ENCODE results near the gene PKP3. TPM values are rescaled to one million over a fixed set of nuclear protein-coding genes. Genes with fewer than 3 reads are reported as not detected.

The PKP3 gene
- total RNA-seq, 4 donors from 2014 or later = 0.33 to 2.8 (median 1.3) TPM

DNA sequence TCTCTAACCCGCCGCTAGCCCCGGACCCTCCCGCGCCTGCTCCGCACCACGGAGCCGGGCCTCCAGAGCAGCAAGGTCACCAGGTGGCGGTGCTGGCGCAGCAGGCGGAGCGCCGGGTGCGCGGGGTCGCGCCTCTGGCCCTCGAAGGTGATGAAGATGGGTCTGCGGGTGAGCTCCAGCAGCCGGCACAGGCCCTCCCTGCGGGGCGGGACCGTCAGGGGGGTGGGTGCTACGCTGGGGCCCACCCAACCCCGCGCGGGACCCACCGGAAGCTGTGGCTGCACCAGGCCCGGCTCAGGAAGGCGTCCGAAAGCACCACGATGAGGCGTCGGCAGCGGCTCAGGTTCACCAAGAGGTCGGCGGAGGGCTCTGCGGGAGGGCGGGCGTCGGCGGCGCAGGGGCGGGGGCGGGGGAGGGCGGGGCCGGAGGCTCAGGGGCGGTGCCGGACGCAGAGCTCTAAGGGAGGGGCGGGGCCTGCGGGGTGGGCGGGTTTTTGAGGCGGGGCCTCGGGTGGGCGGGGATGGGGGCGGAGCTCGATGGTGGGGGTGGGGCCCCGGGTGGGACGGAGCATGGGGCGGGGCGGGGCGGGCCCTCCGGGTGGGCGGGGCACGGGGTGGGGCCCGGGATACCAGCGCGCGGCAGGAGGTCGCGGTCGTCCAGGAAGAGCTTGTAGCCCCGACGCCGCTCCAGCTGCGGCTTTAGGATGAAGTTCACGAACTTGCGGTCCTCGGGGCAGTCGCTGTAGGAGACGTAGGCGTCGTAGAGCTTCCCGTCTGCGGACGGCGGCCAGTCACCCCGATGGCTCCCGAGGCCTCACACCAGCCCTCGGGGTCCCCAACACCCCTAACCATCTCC lies 13.0 kb downstream of the PKP3 start:
- TF ChIP-seq, protein P1, sequence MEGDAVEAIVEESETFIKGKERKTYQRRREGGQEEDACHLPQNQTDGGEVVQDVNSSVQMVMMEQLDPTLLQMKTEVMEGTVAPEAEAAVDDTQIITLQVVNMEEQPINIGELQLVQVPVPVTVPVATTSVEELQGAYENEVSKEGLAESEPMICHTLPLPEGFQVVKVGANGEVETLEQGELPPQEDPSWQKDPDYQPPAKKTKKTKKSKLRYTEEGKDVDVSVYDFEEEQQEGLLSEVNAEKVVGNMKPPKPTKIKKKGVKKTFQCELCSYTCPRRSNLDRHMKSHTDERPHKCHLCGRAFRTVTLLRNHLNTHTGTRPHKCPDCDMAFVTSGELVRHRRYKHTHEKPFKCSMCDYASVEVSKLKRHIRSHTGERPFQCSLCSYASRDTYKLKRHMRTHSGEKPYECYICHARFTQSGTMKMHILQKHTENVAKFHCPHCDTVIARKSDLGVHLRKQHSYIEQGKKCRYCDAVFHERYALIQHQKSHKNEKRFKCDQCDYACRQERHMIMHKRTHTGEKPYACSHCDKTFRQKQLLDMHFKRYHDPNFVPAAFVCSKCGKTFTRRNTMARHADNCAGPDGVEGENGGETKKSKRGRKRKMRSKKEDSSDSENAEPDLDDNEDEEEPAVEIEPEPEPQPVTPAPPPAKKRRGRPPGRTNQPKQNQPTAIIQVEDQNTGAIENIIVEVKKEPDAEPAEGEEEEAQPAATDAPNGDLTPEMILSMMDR (IDR thresholded peaks at IDR 0.05; ENCODE audit: low read depth) = no peak

DNA sequence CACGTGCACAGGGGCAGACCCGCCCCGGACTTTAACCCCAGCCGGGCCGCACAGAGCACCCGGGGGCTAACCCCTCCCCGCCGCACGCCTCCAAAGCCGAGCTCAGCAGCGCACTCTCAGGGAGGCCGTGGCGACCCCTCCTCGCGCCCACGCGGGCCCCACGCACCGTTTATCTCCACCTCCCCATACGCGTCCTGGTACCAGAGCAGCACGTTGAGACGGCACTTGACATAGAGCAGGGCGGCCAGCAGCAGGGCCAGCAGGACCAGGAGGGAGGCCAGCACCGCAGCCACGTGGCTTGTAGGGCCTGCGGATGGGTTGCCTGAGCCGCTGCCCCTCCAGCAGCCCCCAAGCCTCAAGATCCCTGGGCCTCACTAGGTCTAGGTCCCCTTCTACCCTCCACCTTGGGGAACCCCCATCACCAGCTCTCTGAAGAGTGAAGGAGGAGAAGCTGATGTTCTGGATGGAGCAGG lies 13.7 kb downstream of the PKP3 start:
- TF ChIP-seq, protein P1 (IDR thresholded peaks at IDR 0.05; ENCODE audit: low read depth) = no peak

DNA sequence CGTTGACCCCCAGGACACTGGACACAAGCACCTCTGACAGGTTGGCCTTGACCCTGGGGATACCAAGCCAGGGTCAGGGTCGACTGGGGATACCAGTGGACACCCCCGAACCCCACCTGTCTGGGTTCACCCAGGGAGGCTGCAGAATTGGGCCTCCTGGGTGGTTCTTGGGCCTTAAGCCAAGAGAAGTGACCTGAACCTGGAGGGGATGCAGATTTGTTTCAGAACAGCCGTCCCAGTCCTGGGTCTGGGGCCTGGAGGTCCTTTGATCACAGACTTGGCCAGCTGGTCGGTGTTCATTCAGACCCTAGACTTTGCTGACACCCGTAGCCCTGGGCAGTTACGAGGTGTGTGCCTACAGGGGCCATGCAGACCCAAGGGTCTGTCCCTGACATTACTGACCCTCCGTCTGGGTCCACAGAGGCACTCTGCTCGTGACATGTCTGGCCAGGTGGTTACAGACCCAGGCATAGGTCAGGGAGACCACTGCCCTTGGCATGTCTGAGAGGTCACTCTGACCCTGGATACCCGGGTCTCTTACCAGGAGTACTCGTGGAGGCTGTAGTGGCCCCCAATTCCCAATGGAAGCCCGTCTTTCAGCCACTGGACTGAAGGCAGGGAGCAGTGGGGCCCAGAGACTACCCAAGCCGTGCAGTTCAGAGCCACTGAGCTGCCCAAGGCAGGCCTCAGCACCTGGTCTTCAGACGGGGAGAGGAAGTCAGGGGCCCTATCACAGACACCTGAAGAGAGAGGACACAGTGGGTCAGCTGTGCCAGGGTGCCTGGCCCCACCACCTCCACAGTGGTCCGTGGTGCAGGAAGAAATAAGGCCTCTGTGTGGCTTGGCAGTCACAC lies 14.4 kb downstream of the PKP3 start:
- TF ChIP-seq, protein P1 (IDR thresholded peaks at IDR 0.05; ENCODE audit: low read depth) = no peak

DNA sequence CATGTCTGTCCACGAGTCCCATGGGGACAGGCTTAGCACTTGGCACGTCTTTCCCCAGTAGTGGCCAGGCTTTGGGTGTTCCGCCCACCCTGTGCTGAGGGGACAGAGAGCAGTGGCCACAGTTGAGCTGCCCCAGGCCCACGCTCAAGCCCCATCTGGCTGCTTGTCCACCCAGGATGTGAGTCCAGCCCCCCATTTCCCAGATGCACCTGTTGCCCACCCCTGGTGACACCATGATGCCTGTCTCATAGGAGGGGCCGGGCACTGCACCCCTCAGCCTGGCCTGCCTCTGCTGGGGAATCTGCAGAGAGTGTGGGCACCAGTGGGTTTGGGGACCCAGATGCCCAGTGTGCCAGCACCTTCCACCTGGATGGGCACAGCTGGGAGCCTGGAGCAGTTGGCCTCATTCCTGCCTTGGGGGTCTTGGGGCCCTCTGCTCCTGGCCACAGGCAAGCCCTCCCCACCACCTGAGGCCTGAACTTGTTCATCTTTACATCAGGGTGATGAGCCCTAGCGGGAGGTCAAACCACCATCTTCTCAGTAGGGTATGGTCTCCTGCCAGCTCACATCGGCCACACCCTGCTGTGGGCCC lies 15.1 kb downstream of the PKP3 start:
- TF ChIP-seq, protein P1 (IDR thresholded peaks at IDR 0.05; ENCODE audit: low read depth) = no peak

DNA sequence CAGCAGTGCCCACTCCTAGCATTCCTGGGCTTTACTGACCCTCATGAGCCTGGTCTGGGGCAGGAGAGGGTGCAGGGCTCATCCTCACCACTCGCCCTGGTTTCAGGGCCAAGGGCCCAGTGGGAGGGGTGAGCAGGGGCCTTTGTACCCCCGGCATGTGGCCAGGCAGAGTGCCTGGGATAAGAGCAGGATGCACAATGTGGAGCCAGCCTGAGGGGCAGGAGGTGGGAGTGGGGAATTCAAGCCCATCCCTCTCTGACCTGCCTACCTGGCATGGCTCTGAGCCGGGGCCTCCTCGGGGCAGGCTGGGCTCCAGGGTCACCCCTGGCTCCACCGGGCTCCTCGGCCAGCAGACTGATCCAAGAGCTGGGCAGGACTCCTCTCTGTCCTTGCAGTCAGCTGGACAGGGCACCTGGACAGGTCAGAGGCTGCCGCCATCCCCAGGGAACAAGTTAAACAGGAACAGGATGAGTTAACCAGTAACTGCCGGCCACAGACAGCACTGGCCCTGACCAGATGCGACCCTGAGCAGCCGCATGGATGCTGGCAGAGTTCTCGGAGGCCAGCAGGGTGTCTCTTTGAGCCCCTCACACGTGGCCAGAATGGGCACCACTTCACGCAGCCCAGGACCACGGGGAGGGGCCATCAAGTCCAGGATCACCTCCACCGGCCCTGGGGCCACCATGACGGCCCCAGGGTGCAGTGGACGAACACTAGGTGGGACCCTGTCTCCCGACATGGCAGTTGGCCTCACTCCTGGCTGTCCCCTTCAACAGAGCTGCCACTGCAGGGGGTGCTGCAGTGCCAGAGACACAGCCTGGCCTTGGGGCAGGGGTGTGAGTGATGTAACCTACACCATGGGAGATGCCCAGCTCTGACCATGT lies 15.8 kb downstream of the PKP3 start:
- TF ChIP-seq, protein P1 (IDR thresholded peaks at IDR 0.05; ENCODE audit: low read depth) = no peak

DNA sequence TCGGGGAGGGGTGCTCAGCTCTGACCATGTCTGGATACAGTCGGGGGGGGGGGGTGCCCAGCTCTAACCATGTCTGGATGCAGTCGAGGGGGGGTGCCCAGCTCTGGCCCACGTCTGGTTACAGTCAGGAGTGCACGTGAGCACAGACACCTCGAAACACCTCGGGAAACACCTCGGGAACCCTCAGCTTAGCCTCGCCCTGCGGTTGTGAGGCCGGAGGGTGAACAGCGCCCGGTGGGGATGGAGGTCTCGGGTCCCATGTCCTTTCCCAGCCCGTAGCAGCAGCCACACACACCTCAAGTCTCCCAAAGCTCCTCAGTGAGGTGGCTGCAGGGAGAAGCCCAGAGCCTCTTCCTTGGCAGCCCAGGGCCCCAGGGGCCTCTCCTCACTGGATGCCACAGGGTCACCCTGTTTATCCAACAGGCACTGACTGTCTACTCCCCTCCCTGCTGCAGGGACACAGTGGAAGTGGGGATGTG lies 18.7 kb downstream of the PKP3 start:
- TF ChIP-seq, protein P1 (IDR thresholded peaks at IDR 0.05; ENCODE audit: low read depth) = no peak
